Endothelial cell of umbilical vein (primary cell): ENCODE results near the gene CMSS1.

Experiments used
- EZH2 ChIP-seq: IDR thresholded peaks from 2 replicates; pipeline ENCODE4 v1.6.1; 2012; ENCODE audit warnings: borderline replicate concordance, low read depth, mild to moderate bottlenecking, moderate library complexity, low read length, inconsistent platforms; ENCODE audit not compliant: severe bottlenecking
- FOS ChIP-seq: IDR thresholded peaks from 2 replicates; pipeline ENCODE4 v1.6.1; 2011; ENCODE audit warnings: mild to moderate bottlenecking, low read length, moderate library complexity, borderline replicate concordance; ENCODE audit not compliant: insufficient read depth
- GATA2 ChIP-seq: IDR thresholded peaks from 2 replicates; pipeline ENCODE4 v1.7.0; 2011; ENCODE audit warnings: low read depth, mild to moderate bottlenecking, moderate library complexity, mixed read lengths, low read length; ENCODE audit not compliant: insufficient read length, insufficient read depth
- JUN ChIP-seq: IDR thresholded peaks from 2 replicates; pipeline ENCODE4 v1.6.1; 2011; ENCODE audit warnings: borderline replicate concordance, low read depth; ENCODE audit not compliant: insufficient read length, insufficient read depth
- MYC ChIP-seq: IDR thresholded peaks from one replicate; pipeline ENCODE4 v1.6.1; 2011; ENCODE audit warnings: mild to moderate bottlenecking, low read depth, low read length
- POLR2A ChIP-seq: IDR thresholded peaks from 2 replicates; pipeline ENCODE4 v1.6.1; 2012; ENCODE audit warnings: low read depth, mild to moderate bottlenecking, control low read depth, low read length
- POLR2AphosphoS5 ChIP-seq: IDR thresholded peaks from 2 replicates; pipeline ENCODE4 v1.6.1; 2012; ENCODE audit warnings: low read depth, mild to moderate bottlenecking, control low read depth, low read length, moderate library complexity; ENCODE audit not compliant: insufficient read depth
- TF ChIP-seq, protein P1 (sequence below), 2 donors: IDR thresholded peaks; 1 replicate in 1 of 2; 2 replicates in 1 of 2; pipeline ENCODE4 v1.5.1; 2011; ENCODE audit warnings: low read length in 2 of 2, mild to moderate bottlenecking in 2 of 2, moderate library complexity in 2 of 2, control low read depth in 1 of 2, inconsistent platforms in 1 of 2, low read depth in 1 of 2; ENCODE audit not compliant: insufficient read depth in 1 of 2; ENCODE audit errors: extremely low read depth in 1 of 2
- TF ChIP-seq, protein P2 (sequence below): IDR thresholded peaks from 2 replicates; pipeline ENCODE4 v1.6.1; 2011; ENCODE audit not compliant: insufficient read depth, insufficient read length

- no peak for TF ChIP-seq POLR2A
- TF ChIP-seq, protein P1, sequence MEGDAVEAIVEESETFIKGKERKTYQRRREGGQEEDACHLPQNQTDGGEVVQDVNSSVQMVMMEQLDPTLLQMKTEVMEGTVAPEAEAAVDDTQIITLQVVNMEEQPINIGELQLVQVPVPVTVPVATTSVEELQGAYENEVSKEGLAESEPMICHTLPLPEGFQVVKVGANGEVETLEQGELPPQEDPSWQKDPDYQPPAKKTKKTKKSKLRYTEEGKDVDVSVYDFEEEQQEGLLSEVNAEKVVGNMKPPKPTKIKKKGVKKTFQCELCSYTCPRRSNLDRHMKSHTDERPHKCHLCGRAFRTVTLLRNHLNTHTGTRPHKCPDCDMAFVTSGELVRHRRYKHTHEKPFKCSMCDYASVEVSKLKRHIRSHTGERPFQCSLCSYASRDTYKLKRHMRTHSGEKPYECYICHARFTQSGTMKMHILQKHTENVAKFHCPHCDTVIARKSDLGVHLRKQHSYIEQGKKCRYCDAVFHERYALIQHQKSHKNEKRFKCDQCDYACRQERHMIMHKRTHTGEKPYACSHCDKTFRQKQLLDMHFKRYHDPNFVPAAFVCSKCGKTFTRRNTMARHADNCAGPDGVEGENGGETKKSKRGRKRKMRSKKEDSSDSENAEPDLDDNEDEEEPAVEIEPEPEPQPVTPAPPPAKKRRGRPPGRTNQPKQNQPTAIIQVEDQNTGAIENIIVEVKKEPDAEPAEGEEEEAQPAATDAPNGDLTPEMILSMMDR (IDR thresholded peaks at IDR 0.05; ENCODE audit: extremely low read depth in 1 of 2, insufficient read depth in 1 of 2, low read depth in 1 of 2, low read length in 2 of 2) = no peak
- TF ChIP-seq, protein P2, sequence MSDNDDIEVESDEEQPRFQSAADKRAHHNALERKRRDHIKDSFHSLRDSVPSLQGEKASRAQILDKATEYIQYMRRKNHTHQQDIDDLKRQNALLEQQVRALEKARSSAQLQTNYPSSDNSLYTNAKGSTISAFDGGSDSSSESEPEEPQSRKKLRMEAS = no peak
- TF ChIP-seq MYC = no peak
- TF ChIP-seq GATA2 = no peak
- no peak for TF ChIP-seq EZH2
- TF ChIP-seq POLR2AphosphoS5 = no peak
- no peak for TF ChIP-seq JUN
- no peak for TF ChIP-seq FOS
Observed at GRCh38 chr3:99892332-99892731, 74.7 kb downstream of the CMSS1 start.
